AG08395 (cell line): ENCODE results near the gene PPP4C.
A peak's percentile ranks its signal among the peaks of the same experiment; 100 is the strongest.

Experiments
- DNase-seq: peaks from one replicate; pipeline ENCODE4 v3.0.0; 2012; ENCODE audit warnings: mixed read lengths, low spot score

PPP4C gene

DNA sequence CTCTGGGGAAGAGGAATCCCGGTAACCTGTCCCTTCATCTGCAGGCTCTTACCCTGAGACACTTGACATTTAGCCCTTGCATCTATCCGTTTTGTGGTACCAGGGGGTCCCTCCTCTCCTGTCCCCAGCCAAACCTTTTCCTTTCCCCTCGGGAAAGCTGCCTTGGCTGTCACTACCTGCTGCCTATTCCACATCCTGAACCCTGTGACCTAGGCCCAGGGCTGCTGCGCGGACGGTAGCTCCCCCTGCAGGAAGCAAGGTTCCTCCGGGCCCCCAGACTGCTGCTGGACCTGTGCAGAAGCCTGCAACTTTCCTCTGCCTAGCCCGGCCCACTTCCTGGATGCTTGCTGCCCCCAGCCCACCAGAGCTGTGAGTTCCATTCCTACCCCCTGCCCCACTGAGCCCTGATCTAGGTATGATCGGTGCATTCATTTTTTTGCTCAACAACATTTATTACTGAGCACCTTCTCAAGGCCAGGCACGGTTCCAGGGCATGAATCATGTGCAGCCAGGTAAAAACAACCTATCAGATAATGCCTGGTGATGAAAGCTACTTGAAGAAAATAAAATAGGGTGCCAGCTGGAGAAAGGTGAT, 20.7 kb upstream of the PPP4C start:
- no peak for DNase-seq

DNA sequence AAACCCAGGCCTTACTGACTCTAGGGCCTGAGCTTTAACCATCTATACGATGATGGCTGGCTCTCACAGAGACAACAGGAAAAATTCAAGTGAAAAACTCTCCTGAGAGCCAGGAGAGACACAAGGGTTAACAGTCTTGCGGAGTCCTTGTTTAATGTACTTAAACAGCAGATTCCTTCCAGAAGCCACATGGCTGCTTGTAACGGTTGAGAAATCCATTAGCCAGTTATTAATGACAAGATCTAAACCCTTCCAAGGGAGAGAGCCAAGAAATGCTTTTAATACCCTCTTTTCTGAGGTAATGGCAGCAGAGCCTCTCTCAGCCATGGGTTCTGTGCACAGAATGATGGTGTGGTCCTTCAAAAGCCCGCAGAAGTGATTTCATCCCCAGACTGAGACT, 15.4 kb upstream of the PPP4C start:
- DNase-seq: no peak

DNA sequence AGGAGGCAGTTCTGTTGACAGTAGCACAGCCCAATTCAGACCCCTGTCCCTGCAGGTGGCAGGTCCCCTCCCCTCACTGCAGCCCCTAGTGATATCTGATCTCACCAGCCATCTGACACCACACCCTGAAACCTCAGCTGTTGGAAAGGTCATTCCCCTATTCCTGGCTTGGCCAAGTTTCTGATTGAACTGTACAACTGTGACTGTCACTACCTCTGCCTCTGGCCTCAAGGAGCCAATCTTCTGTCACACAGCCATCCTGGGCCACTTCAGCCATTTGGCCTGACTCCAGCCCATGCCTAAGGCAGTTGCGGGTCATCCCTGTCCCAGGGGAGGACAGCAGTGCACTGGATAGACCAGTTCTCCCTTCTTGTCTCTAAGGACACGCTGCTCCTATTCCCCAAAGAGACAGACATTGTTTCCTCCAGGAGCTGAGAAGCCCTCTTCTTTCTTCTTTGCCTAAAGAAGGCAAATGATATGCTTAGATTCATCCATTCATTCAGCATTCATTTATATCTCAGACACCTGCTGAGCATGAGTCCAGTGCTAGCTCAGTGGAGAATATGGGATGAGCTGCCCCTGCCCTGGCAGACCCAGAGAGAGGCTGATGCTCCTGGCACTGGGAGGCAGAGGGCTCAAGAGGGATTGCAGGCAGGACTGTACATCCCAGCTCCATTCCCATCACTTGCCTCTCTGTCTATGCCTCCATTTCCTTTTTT, 14.8 kb upstream of the PPP4C start:
- DNase-seq: no peak

DNA sequence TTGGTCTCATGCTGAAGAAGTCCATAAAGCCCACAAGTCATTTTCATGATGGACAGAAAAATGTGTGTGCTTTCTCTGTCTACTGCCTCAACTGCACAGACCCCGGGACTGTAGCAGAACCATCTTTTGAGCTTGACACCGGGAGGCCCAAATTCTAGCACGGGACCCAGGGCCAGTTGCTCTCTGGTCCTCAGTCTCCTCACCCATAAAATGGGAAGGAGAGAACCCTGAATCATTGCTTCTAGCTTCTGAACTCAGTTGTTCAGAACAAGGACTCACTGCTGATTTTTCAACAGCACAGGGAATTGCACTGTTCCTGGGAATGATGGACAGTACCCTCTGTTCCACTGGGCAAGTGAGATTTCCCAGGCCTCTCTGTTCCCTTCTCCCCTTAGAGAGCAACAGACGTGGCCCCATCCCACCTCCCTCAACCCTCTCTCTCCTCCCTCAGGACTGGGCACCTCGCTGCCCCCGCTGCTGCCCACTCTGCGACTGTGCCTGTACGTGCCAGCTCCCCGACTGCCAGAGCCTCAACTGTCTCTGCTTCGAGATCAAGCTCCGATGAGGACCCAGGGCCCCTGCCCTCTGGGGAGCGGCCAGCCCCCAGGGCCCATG, 12.4 kb upstream of the PPP4C start:
- no peak for DNase-seq

DNA sequence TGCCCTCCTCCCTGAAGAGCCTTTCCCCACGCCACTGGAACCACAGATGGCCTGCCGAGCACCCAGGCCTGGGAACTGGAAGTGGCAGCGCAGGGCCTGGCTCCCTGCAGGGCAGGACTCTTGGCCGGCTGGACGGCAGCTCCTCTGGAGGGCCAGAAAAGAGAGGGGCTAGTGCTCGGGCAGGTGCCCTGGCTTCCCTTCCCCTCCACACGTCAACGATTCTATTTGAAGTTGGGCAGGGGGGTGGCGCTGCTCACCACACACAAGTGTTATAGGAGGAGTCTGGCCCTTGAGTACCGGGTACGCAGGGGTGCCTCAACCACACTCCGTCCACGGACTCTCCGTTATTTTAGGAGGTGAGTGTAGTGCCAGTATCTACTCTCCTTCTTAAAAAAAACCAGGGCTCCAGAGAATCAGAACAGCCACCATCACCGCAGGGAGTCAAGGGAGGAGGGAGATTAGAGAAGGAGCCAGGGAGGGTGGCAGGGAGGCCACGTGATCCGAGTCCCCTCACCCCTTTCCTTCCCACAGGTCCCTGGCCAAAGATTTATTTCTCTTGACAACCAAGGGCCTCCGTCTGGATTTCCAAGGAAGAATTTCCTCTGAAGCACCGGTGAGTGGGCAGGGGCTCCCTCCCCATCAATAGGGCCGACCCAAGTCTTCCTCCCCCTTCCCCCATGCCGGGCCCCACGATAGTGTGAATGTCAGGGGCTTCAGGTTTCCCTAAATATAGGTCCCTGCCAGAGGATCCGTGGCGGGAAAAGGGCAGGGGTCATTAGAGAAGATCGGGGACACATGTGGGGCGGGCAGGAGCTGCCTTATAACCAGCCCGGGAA, 11.7 kb upstream of the PPP4C start:
- no peak for DNase-seq

DNA sequence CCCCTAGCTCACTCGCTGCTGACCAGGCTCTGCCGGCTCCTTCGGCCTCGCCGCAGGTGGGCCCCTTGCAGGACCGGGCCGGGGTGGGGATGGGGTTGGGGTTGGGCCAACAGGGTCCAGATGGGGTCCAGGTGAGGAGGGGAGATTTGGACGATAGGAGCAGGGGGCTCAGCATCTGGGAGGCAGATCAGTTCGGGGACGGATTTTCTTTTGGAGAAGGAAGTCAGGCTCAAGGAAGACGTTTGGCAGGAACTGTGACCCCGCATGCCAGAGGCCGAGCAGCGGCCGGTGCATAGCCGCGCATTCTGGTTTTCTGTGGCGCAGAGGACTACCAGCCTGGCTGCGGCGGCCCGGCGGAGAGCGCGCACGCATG, 11.1 kb upstream of the PPP4C start:
- no peak for DNase-seq

DNA sequence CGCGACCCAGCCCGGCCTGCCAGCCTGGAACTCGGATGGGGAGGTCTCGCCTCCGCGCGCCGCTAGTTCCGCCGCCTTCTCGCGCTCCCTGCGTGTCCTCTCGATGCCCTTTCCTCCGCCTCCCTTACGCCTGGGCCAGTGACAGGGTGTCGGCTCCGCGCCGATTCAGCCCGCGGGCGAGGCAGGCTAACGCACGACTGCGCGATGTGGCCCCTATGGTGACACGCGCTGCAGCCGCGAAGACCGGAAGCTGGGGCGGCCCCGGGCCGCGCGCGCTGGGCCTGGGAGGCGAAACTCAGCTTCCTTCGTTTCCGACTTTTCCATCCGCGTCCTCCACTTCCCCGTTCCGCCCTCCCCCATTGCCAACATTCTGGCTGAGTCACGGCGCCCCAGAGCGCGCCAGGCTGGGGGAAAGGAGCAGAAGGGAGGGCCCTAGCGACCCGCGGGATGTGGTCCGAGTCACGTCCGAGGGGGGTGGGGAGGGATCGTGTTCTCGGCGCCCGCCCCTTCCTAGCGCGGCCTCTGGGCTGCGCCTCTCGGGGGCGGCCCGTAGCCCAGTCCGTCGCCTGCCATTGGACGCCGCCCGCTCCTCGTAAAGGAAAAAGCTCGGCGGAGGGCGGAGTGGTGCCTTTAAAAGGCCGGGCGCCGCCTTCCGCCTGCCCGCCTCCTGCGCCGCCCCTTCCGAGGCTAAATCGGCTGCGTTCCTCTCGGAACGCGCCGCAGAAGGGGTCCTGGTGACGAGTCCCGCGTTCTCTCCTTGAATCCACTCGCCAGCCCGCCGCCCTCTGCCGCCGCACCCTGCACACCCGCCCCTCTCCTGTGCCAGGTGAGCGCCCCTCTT, 10.5 kb upstream of the PPP4C start, which contains the start of gene ALDOA:
Gene ALDOA, plus strand, starts transcription at position 659 of the 841 bp plus-strand sequence. CDS start 1,138 bp downstream, outside the sequence.
- DNase-seq: peak; percentile 96

DNA sequence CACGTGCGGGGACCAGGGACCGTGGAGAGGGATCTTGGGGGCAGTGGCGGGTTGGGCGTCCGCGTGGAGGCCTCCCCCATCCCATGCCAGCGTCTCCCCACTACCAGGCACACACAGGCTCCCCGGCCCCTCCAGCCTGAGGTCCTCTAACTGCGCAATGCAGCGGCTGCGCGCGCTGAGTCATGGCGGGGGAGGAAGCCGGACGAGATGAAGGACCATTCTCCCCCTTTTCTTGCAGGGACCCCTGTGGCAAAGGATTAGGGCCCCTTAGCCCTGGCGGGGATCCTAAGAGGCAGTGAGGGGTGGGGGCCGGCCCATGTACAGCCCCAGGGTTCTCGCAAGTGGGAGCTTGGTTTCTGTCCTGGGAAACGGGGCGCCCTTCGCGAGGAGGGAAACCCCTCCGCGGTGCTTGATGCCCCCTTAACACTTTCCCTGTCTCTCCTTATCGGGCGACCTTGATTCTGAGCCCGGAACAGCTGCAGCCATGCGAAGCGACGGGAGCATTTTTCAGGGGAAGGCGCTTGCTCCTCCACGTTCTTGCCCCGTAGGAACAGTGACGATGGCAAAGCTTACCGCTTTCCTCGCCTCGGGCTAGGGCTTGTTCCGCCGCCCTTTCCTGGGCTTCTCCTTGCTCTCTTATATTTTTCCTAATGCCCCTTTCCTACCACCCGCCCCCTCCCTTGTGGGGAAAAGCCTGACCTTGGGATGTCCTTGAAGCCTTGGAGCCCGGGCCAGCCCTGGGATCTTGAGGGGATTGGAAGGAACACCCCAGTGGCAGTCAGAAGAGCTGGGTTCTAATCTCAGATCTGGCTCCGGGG, 9.6 kb upstream of the PPP4C start:
- DNase-seq: peak; percentile 52

DNA sequence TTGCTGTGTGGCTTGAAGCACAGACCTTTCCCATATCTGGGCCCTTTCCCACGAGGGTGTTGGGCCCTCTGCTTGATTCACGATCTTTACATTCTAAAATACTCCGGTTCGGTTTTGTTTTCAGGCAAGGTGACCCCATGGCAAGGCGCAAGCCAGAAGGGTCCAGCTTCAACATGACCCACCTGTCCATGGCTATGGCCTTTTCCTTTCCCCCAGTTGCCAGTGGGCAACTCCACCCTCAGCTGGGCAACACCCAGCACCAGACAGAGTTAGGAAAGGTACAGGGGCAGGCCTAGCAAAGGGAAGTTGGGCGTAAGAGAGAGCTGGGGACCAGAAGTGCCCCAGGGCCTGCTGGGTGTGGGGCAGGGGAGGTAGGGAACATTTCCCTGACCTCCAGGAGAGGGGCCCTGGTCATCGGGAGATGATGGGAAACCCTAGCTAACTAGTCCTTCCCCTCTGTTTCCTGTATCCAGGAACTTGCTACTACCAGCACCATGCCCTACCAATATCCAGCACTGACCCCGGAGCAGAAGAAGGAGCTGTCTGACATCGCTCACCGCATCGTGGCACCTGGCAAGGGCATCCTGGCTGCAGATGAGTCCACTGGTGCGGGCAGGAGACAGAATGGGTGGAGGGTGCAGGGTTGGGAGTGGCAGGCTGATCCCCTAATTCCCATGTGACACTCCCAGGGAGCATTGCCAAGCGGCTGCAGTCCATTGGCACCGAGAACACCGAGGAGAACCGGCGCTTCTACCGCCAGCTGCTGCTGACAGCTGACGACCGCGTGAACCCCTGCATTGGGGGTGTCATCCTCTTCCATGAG, 8.8 kb upstream of the PPP4C start:
- DNase-seq: no peak

DNA sequence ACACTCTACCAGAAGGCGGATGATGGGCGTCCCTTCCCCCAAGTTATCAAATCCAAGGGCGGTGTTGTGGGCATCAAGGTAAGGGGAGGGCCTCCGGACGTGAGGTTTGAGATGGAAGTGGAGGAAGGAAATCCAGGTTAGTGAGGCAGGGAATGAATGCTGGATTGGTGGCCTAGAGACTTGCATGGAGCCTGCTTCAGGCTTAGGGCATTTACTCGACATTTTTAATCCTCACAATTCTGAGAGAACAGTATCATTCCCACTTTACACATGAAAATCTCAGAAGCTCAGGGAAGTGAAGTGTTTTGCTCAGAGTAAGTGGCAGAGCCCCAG, 8.2 kb upstream of the PPP4C start:
- no peak for DNase-seq

DNA sequence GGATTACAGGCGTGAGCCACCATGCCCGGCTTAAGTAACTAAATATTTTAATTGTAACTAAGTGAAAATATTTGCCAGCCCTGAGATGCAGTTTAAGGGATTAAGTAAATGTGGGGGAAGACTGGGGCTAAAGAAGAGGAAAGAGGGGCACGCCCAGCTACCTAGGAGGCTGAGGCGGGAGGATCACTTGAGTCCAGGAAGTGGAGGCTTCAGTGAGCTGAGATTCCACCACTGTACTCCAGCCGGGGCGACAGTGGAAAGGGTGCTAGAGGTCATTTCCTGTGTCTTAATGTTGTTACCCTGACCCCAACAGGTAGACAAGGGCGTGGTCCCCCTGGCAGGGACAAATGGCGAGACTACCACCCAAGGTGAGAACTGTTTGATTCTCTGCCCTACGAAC, 7.5 kb upstream of the PPP4C start:
- no peak for DNase-seq

DNA sequence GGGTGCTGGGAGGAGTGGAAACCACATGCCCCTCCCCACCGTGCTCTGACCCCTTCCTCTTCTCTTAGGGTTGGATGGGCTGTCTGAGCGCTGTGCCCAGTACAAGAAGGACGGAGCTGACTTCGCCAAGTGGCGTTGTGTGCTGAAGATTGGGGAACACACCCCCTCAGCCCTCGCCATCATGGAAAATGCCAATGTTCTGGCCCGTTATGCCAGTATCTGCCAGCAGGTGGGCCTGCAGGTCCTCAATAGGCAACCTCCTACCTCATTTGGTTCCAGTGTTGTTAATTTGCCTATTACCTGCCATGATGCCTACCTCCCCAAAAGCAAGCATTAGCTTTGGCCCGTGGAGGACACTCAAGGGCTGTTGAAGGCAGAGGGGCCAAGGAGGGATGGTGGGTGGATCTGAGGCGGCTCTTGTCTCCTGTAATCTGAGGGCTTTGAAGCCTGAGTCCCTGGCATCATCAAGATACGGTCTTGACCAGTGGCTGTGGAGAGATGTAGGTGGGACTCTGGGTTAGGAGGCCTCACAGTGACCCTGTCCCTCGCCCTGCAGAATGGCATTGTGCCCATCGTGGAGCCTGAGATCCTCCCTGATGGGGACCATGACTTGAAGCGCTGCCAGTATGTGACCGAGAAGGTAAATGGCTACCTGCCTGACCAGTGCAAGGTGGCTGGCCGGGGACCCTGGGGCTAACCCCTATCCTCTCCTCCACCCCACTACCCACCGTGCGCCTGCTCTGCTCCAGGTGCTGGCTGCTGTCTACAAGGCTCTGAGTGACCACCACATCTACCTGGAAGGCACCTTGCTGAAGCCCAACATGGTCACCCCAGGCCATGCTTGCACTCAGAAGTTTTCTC, 6.8 kb upstream of the PPP4C start:
- DNase-seq: no peak

DNA sequence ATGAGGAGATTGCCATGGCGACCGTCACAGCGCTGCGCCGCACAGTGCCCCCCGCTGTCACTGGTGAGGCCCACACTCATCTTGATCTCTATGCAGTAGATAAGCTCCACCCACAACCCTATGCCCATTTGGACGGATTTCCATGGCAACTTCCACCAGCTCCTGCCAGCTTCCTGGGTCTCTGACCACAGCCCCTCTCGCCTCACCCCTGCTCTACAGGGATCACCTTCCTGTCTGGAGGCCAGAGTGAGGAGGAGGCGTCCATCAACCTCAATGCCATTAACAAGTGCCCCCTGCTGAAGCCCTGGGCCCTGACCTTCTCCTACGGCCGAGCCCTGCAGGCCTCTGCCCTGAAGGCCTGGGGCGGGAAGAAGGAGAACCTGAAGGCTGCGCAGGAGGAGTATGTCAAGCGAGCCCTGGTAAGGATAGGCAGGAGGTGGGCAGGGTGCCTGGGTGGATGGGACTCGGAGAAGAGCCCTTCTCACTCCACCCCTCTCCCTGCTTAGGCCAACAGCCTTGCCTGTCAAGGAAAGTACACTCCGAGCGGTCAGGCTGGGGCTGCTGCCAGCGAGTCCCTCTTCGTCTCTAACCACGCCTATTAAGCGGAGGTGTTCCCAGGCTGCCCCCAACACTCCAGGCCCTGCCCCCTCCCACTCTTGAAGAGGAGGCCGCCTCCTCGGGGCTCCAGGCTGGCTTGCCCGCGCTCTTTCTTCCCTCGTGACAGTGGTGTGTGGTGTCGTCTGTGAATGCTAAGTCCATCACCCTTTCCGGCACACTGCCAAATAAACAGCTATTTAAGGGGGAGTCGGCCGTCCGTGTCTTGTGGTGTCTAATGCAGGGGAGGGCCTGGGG, 6.0 kb upstream of the PPP4C start:
- no peak for DNase-seq

DNA sequence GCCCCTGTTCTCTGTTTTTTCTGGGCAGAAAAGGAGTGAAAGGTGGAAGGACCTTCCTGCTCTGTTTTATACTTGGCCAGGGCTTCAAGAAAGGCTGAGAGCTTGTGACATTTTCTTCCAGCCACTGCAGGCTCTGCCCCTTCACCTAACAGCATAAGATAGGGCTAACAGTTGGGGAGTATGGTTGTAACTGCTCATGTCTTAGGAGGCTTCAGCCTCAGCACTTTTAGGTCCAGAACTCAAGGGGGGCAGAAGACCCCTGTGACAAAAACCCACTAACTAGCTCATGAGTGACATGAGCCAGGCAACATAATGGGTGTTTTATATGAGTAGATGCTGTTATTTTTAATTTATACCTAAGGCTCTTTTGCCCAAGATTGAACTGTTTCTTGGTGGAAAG, 5.3 kb upstream of the PPP4C start:
- no peak for DNase-seq

DNA sequence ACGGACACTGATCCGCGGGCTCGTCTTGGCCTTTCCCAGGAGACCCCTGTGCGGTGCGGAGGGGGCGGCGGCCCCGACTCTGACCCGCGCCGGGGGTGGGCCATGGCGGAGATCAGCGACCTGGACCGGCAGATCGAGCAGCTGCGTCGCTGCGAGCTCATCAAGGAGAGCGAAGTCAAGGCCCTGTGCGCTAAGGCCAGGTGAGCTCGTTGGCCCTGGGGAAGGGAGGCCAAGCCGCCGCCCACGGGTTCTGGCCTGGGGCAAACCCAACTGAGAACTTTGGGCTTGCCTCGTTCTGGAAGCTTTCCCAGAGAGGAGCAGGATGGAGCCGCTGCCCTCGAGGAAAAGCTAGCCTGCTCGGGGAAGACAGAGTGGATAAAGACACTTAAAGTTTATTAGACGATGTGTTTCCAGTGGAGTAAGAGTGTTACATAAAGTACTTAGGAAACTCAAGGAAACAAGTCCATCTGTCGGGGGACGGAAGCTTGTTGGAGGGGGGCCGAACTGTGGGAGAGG, 540 bp downstream of the PPP4C start:
- no peak for DNase-seq

DNA sequence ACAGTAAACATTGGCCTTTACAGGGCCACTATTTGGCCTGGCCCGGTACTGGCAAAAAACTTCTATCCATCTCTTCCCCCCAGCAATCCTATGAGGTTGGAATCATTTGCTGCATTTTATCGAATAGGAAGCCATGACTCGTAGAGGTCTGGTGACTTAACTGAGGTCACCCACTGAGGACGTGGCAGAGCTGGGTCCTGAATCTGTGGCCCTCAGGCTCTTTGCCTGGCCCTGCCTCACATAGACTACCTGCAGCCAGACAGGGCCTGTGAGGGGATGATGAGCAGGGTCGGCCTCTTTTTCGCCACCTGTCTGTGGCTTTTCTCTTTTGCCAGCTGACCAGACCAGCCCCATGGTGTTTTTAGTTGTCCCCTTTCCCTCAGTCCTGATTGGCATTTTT, 1.9 kb downstream of the PPP4C start:
- no peak for DNase-seq

DNA sequence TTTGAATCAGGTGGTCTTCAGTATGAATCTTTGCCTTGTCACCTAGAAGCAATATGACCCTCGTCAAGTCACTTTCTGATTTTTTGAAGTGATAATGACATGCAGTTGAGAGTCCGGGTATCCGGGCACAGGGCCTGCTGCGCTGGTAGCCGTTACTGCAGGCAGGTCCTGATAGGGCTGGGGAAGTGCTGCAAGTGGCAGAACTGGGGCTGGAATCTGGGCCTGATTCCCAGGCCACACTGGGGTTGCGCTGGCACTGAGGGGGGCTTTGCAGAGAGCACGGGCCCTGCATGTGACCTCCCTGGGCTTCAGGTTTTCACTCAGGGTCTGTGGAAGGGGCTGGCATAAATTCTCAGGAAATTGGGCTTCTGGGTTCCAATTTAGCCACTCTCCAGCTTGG, 3.0 kb downstream of the PPP4C start:
- DNase-seq: no peak

DNA sequence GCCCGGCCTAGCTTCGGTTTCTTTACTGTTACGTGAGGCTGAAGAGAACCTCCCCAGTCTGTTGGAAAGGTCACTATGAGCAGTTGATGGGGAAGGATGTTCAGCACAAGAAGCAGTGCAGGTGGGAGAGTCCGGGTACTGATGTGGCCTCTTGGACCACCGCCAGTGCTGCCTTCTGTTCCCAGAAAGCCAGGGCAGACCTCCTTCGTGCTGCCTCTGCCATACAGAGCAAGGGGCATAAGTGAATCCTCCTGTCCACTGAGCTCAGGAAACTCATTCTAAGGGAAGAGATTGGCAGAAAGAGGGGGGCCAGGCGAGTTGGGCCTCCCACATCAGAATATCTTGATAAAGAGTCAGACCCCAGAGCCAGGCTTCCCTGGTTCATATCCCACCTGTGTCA, 3.7 kb downstream of the PPP4C start:
- DNase-seq: no peak
